Fibroblast of lung (primary cell): ENCODE data around the gene INS. TPM values are rescaled to one million over a fixed set of nuclear protein-coding genes. Genes with fewer than 3 reads are reported as not detected.
A peak's percentile ranks its signal among the peaks of the same experiment; 100 is the strongest.

Experiments used
- DNase-seq, 2 donors: peaks; one replicate each; pipeline versions ENCODE4 v3.0.0 to v3.0.0-alpha.2; 2010; ENCODE audit warnings: low read depth in 2 of 2
- H2AFZ ChIP-seq: 2 replicates; pipeline ENCODE4 v1.5.1; 2012; ENCODE audit warnings: low read length, control low read depth, inconsistent platforms
- H3K27ac ChIP-seq: 2 replicates; pipeline ENCODE4 v1.5.1; 2011; ENCODE audit warnings: low read length, control low read depth; ENCODE audit not compliant: insufficient read depth
- H3K27me3 ChIP-seq: 2 replicates; pipeline ENCODE4 v1.5.1; 2011; ENCODE audit warnings: mild to moderate bottlenecking, low read length; ENCODE audit not compliant: control insufficient read depth, insufficient read depth
- H3K36me3 ChIP-seq: 2 replicates; pipeline ENCODE4 v1.5.1; 2011; ENCODE audit warnings: low read length; ENCODE audit not compliant: control insufficient read depth, insufficient read depth
- H3K4me1 ChIP-seq: 2 replicates; pipeline ENCODE4 v1.5.1; 2011; ENCODE audit warnings: low read length; ENCODE audit not compliant: control insufficient read depth, insufficient read depth; ENCODE audit errors: extremely low read depth
- H3K4me2 ChIP-seq: 2 replicates; pipeline ENCODE4 v1.5.1; 2011; ENCODE audit warnings: low read length, control low read depth; ENCODE audit not compliant: insufficient read depth; ENCODE audit errors: extremely low read depth
- H3K4me3 ChIP-seq, 4 experiments: fragments of 200-600 bp in 1 of 4; sonication (generic) in 1 of 4; replicated peaks in 1 of 4; 2 replicates each; pipeline ENCODE4 v1.5.1; 2011 to 2016; ENCODE audit warnings: low read length in 4 of 4, low read depth in 3 of 4, mild to moderate bottlenecking in 3 of 4, control low read depth in 2 of 4, inconsistent platforms in 1 of 4, mixed read lengths in 1 of 4; ENCODE audit not compliant: insufficient read depth in 1 of 4; ENCODE audit errors: control extremely low read depth in 1 of 4
- H3K79me2 ChIP-seq: 2 replicates; pipeline ENCODE4 v1.5.1; 2012; ENCODE audit warnings: mild to moderate bottlenecking, low read length, inconsistent platforms; ENCODE audit not compliant: control insufficient read depth, insufficient read depth
- H3K9ac ChIP-seq: 2 replicates; pipeline ENCODE4 v1.5.1; 2011; ENCODE audit warnings: mild to moderate bottlenecking, low read length, control low read depth; ENCODE audit not compliant: insufficient read depth
- H3K9me3 ChIP-seq: 2 replicates; pipeline ENCODE4 v1.5.1; 2012; ENCODE audit warnings: low read depth, low read length; ENCODE audit not compliant: control insufficient read depth, insufficient read depth
- H4K20me1 ChIP-seq: 2 replicates; pipeline ENCODE4 v1.5.1; 2011; ENCODE audit warnings: low read length; ENCODE audit not compliant: control insufficient read depth, insufficient read depth; ENCODE audit errors: extremely low read depth
- EZH2 ChIP-seq: IDR thresholded peaks from 2 replicates; pipeline ENCODE4 v1.5.1; 2012; ENCODE audit warnings: low read length, control low read depth, mild to moderate bottlenecking; ENCODE audit errors: missing control alignments
- polyA plus RNA-seq, 2 donors: library from polyadenylated mRNA; depleted of rRNA in 1 of 2; stranded (reverse) in 1 of 2; unstranded in 1 of 2; fragments of >200 nt; gene quantifications; 2 replicates each; pipeline ENCODE4 v1.2.1, GENCODE V29; 2011 to 2012; ENCODE audit warnings: missing spikeins in 1 of 2
- total RNA-seq: library from RNA; depleted of rRNA; stranded (reverse); fragments of >200 nt; gene quantifications from 2 replicates; pipeline ENCODE4 v1.2.1, GENCODE V29; 2014
- TF ChIP-seq, protein P1 (sequence below), 2 donors: IDR thresholded peaks in 1 of 2; conservative IDR thresholded peaks in 1 of 2; 1 replicate in 1 of 2; 2 replicates in 1 of 2; pipeline ENCODE4 v1.5.1; 2011 to 2012; ENCODE audit warnings: low read length in 2 of 2, control low read depth in 1 of 2, inconsistent platforms in 1 of 2, low read depth in 1 of 2, mild to moderate bottlenecking in 1 of 2

INS gene
- total and polyA plus RNA-seq, 2 donors (not counting 1 experiment from before 2014, with no cell fraction given) = not detected

- Histone ChIP-seq H3K79me2 (no peaks in the 10 kb centered on the region), H3K36me3 (no peaks in the 10 kb centered on the region), H3K9ac (no peak overlapping the region), H3K9me3 (no peaks in the 10 kb centered on the region), H3K4me2 (no peak overlapping the region), H4K20me1 (no peaks in the 10 kb centered on the region), H3K4me3 (no peak overlapping the region), H3K4me1 (no peaks in the 10 kb centered on the region), H3K27me3 (peaks cover 12% of the 10 kb centered on the region), H2AFZ (no peak overlapping the region), H3K27ac (no peak overlapping the region)
- TF ChIP-seq, protein P1, sequence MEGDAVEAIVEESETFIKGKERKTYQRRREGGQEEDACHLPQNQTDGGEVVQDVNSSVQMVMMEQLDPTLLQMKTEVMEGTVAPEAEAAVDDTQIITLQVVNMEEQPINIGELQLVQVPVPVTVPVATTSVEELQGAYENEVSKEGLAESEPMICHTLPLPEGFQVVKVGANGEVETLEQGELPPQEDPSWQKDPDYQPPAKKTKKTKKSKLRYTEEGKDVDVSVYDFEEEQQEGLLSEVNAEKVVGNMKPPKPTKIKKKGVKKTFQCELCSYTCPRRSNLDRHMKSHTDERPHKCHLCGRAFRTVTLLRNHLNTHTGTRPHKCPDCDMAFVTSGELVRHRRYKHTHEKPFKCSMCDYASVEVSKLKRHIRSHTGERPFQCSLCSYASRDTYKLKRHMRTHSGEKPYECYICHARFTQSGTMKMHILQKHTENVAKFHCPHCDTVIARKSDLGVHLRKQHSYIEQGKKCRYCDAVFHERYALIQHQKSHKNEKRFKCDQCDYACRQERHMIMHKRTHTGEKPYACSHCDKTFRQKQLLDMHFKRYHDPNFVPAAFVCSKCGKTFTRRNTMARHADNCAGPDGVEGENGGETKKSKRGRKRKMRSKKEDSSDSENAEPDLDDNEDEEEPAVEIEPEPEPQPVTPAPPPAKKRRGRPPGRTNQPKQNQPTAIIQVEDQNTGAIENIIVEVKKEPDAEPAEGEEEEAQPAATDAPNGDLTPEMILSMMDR (conservative IDR thresholded peaks at IDR 0.05 in 1 of 2, IDR thresholded peaks at IDR 0.05 in 1 of 2; ENCODE audit: low read depth in 1 of 2, low read length in 2 of 2) = no peak
- peak; percentile 6 for TF ChIP-seq EZH2
- no peak for DNase-seq
Observed at GRCh38 chr11:2132874-2133240, 28.2 kb downstream of the INS start.

DNA sequence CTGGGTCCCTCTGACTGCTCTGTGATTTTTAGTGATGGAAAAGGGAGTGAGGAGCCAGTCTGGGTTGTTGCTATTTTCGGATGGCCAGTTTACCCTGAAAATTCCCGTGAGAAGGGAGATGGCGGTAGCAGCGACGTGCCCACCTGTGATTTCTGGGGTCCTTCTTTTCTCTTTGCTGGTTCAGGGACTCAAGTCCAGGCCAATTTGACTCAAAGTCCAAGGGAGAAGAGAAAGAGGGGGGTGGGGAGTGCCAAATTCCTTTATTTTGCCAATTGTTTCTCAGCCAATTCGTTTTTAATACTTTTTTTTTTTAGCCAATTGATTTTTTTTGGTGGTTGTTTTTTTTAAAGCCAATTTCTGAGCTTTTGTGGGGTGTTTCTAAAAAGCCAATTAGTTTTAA is 28.8 kb downstream of the INS start:
- Histone ChIP-seq H3K4me1 (no peaks in the 10 kb centered on the region), H3K79me2 (no peaks in the 10 kb centered on the region), H3K27me3 (peaks cover 6% of the 10 kb centered on the region), H3K4me2 (no peak overlapping the region), H3K9me3 (no peaks in the 10 kb centered on the region), H4K20me1 (no peaks in the 10 kb centered on the region), H3K9ac (no peak overlapping the region), H3K4me3 (no peak overlapping the region), H2AFZ (no peak overlapping the region), H3K27ac (no peak overlapping the region), H3K36me3 (no peaks in the 10 kb centered on the region)
- TF ChIP-seq EZH2 = no peak
- TF ChIP-seq, protein P1 (conservative IDR thresholded peaks at IDR 0.05 in 1 of 2, IDR thresholded peaks at IDR 0.05 in 1 of 2; ENCODE audit: low read depth in 1 of 2, low read length in 2 of 2) = no peak
- DNase-seq = no peak

GRCh38 chr11:2131371-2132236 is 29.4 kb downstream of the INS start:
- H3K4me1 ChIP-seq = no peaks in the 10 kb centered on the region
- H3K27me3 ChIP-seq = peaks cover 4% of the 10 kb centered on the region
- H3K79me2 ChIP-seq = no peaks in the 10 kb centered on the region
- no peaks in the 10 kb centered on the region for H3K36me3 ChIP-seq
- no peak overlapping the region for H3K4me2 ChIP-seq
- no peak overlapping the region for H3K4me3 ChIP-seq
- TF ChIP-seq EZH2 = no peak
- TF ChIP-seq, protein P1 (conservative IDR thresholded peaks at IDR 0.05 in 1 of 2, IDR thresholded peaks at IDR 0.05 in 1 of 2; ENCODE audit: low read depth in 1 of 2, low read length in 2 of 2) = no peak
- H3K27ac ChIP-seq = no peak overlapping the region
- H3K9ac ChIP-seq = no peak overlapping the region
- no peak overlapping the region for H2AFZ ChIP-seq
- no peaks in the 10 kb centered on the region for H3K9me3 ChIP-seq
- no peak for DNase-seq
- H4K20me1 ChIP-seq = no peaks in the 10 kb centered on the region
